ENCODE results near the gene KCNJ15.
"Not testable (repeated sequence)": the region's sequence is repeated elsewhere in the genome, so short reads cannot be mapped to it uniquely, and the experiment has no call there.

Gene KCNJ15

GRCh38 chr21:38244885-38245869, 11.6 kb upstream of the KCNJ15 start:
- DNase-seq = peak; percentile 32

GRCh38 chr21:38246511-38246910, 10.3 kb upstream of the KCNJ15 start:
- DNase-seq = no peak

- not testable (repeated sequence) for DNase-seq
These were observed 9.7 kb upstream of the KCNJ15 start for GRCh38 chr21:38247054-38247453.

DNA sequence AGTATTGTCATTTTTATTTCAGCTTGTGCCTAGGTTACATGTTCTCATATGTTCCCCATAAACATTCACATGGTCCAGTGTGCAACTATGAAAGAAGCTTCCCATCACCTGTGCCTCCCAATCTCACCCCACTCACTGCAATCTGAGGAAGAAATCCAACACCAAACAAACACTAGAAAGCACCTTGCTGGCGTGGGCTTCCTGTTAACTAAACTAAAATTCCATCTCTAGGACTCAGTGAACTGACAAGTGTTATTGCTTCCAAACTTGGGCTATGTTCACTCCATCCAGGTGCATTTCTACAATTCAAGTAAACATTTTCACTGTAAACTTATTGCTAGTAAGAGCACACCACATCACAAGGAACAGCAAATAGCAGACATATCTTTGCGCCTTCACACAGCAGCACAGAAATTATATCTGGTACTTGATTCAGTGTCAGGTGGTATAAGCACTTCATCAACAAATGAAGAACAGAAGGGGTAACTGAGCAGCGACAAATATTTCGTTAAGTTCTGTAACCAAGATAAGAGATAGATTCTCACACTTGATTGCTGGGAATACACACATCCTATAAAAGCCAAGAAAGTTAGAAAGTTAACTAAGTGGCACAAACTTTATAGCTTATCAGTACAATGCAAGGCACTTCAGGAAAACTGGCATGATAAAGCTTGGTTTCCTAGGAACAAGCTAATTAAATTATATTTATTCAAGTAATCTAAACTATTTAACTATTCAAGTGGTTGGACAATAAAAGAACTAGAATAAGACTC, 8.9 kb upstream of the KCNJ15 start:
- DNase-seq = no peak

DNA sequence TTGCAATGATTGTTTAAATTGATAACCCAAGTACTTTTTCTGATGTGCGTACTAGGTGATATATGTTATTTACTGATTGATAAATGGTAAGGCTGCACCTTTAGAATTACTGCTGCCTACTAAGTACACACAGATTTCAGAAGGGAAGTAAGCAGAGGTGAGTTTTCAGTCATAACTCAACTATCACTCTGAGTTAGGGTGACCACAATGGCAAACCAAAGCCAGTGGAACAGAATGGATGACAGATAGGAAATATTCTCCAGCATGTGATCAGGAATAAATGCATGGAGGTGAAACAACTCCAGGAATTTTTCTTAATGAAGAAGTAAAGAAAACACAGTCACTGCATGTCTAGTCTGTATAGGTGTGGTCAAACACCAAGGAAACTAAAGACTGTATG, 7.5 kb upstream of the KCNJ15 start:
- DNase-seq = no peak

GRCh38 chr21:38249696-38250278, 7.0 kb upstream of the KCNJ15 start:
- no peak for DNase-seq

DNA sequence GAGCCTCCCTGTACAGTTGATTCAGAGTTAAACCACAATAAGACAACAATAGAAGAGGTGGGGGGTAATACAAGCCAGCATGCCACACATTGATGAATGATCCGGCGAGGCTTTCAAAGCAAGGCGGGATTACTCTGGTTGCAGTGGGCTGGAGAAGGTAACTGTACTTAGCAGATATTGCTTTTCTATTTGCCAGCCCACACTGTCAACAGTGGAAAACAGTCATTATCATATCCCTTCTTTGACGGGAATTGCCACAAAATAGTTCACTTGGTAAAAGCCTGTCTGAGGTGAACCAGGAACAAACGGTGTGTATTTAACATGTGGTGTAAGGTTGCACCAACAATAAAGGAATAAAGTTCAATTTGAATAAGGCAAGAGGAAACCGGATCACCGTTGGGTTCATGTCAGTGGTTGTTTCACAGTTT, 5.8 kb upstream of the KCNJ15 start:
- DNase-seq = no peak

- no peak for DNase-seq
These were observed 1.8 kb upstream of the KCNJ15 start for GRCh38 chr21:38254970-38255369.

DNA sequence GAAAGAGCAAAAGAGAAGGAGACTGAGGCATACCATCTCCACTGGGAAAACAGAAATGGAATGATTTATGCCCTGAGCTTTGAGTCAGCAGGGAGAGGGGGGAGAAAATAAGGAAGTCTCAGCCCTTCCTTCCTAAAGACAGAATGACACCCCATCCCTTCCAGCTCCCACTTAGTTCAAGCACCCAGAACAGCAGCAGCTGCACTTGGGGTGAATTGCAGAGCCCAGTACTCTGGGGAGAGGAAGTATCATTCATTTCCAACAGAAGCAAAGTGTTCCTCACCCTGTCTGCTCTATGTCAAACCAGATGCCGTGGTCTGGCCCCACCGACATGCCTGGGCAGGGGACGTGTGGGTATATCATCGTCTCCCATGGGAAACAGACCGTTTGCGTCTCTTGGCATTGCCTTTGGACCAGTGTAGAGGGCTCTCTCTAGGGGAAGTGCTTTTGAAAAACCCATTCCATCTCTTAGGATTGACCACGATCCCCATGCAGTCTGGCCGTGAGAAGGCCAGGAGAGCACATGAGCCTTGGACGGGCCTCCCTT, 1.1 kb upstream of the KCNJ15 start:
- DNase-seq = no peak

DNA sequence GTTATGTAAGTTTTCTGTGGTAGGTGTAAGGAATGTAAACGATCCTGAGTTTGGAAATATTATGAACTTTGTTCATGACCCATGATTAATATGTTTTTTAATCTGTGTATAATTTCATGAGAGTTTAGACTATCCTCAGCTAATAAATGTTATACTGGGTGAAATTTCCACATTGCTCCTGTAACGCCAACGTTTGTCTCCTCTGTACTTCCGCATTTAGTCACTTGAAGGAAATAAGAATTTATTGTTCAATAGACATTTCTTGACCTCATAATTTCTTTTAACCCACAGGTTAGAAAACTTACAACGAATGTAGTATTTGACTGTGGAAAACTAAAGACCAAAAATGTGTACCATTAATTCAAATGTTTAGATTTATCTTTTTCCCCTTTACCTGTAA, 876 bp downstream of the KCNJ15 start:
- DNase-seq = peak; percentile 79

DNA sequence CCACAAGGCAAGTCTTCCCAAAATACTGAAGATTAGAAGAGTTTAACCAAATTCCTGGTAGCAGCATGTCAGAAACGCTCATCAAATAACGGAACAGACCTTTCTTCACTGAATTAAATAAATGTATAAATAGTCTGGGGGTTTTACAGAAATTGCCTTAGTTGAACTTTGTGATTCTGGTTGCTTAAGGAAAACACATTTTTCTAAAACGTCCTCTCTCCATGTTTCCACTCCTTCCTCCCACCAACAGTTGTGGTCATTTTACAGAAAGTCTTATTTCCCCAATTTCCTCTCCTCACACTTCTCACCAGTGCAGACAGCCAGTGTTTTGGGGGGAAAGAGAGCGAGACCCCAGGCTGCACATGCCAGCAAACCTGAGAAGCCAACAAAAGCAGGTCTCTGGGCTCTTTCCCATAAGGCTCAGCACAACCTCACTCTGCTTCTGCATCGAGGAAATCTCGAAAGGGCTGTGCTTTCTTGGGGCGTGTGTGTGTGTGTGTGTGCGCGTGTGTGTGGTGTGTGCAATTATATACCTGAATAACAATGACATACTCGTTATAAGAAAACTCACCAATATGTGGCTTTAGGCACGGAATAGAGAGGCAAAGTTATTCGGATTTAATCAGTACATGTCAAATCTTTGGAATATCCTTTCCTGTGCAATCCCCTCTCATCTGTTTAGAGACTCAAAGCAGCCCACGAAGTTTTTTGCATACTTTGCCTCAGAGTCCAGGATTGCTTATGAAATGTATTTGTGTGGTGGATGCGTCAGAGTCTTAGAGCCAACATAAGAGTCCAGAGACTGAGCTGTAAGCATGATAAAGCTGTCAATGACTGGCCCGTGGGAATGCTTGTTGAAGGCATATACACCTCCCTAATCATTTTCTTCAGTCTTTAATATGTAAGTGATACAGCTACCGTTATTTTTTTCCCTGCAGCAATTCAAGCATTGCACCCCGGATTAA, 2.0 kb downstream of the KCNJ15 start:
- peak; percentile 86 for DNase-seq

GRCh38 chr21:38259665-38260064, 2.9 kb downstream of the KCNJ15 start:
- DNase-seq = no peak

- no peak for DNase-seq
These were observed 3.6 kb downstream of the KCNJ15 start for GRCh38 chr21:38260426-38260825.

- DNase-seq = no peak
These were observed 5.1 kb downstream of the KCNJ15 start for GRCh38 chr21:38261851-38262250.

- DNase-seq = no peak
These were observed 6.7 kb downstream of the KCNJ15 start for GRCh38 chr21:38263493-38263892.

DNA sequence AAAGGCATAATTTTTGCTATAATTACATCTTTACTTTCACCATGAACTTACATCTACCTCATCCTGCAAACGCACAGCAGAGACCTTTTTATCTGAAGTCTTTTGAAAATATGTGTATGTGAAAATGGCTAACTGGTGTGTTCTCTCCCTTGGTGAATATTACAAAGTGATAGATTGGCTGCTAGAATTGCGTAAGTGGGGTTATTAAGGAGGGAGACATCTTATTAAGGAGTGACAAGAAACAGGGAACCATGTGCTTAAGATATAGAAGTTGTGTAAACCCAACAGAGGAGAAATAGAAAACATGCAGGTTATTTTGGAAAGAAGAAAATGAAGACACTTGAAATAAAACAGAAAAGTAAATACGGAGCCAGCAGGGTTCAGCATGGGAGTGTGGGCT, 7.8 kb downstream of the KCNJ15 start:
- DNase-seq = no peak

GRCh38 chr21:38265166-38265565, 8.4 kb downstream of the KCNJ15 start:
- no peak for DNase-seq

- no peak for DNase-seq
These were observed 9.9 kb downstream of the KCNJ15 start for GRCh38 chr21:38266732-38267131.

DNA sequence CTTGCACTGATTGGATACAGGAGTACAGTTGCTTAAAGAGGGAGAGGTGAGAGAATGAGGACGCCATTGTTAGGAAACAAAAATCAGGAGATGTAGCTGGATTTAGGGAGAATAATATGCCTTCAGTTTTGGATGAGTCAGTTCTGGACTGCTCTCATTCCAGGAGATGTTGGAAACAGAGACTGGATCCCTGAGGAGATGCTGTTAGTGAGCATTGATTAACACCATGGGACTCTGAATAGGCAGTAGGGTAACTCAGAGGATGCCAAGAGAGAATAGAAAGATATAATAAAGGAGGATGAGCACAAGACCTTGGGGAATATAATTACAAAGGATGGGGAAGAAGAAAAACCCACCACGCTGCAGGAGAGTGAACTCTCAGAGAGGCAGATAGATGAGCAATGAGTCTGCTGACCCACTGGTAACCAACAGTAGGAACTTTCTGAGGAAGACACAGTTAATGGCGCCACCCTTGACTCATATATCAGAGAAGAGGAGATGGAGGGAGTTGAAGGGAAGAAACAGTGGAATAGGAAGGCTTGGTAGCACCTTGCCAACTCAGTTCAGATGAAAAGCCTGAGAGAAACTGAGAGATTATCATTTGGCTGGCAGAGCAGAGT, 10.5 kb downstream of the KCNJ15 start:
- DNase-seq = peak; percentile 42

DNA sequence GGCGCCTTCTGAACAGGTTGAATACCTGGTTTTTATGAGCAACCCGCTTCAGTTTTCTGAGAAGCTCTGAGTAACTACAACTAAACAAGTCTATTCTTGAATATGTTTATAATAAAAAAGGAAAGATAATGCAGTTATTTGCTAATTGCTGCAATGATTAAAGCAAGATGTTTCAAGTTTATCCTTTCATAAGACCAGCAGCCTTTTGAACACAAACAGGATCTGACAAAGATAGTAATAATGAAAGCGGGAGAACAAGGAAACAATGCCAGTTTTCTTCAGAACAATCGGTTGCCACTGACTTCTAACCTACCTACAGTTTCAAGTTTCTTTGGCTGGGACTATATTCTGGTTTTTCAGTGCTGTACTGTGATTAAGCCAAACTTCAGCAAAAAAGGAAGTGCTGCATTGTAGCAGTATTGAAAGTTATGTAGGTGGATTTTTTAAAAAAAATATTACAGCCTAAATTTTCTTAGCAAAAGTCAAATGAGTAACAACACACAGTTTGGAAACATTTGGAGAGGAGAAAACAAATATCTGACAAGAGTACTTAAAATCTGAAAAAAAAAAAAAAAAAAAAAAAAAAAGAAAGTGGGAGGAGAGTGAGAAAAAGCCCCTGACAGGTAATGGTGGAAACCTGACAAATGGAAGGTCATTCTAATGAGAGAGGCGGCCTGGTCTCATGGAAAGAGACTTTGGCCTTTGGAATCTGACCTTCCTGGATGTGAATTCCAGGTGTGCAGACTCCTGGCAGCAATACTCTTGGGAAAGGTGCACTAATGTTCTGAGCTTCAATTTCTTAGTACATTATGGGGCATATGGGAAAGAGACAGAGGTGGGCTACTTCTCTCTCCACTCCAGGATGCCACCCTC, 11.4 kb downstream of the KCNJ15 start:
- peak; percentile 55 for DNase-seq
